ENCODE results near the gene EYA4.

DNA sequence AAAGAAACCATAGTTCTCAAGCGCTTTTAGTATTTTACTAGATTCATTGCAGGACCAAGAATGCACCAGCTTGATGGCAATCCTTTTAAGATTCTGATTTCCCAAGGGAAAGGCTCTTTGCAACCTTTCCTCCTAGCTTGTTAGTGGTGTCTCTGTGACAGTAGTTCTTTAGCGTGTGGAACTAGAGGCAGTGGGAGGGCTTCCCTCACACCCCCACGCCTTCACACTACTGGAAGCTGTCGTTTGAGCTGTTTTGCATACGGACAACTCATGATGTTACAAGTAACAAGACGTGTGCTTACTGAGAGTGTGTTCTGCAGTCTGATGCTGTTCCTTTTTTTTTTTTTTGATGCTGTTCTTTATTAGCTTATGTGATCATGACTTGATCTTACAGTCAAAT lies 34.1 kb downstream of the EYA4 start:
- TF ChIP-seq EP300 (IDR thresholded peaks at IDR 0.05; ENCODE audit: borderline replicate concordance in 1 of 2, low read depth in 1 of 2, low read length in 1 of 2) (no peak), MAX (IDR thresholded peaks at IDR 0.05; ENCODE audit: low read depth) (no peak), TAF1 (IDR thresholded peaks at IDR 0.05; ENCODE audit: borderline replicate concordance, low read depth, low read length) (no peak), EZH2phosphoT487 (IDR thresholded peaks at IDR 0.05; ENCODE audit: borderline replicate concordance, low read depth) (no peak), NFIC (IDR thresholded peaks at IDR 0.05; ENCODE audit: borderline replicate concordance) (no peak), PBX3 (IDR thresholded peaks at IDR 0.05) (no peak), FOXM1 (IDR thresholded peaks at IDR 0.05; ENCODE audit: low read depth) (no peak), FOXJ3 (CRISPR knock-in tag; IDR thresholded peaks at IDR 0.05) (no peak), YY1 (IDR thresholded peaks at IDR 0.05; ENCODE audit: low read depth) (no peak)
- TF ChIP-seq, protein P1, sequence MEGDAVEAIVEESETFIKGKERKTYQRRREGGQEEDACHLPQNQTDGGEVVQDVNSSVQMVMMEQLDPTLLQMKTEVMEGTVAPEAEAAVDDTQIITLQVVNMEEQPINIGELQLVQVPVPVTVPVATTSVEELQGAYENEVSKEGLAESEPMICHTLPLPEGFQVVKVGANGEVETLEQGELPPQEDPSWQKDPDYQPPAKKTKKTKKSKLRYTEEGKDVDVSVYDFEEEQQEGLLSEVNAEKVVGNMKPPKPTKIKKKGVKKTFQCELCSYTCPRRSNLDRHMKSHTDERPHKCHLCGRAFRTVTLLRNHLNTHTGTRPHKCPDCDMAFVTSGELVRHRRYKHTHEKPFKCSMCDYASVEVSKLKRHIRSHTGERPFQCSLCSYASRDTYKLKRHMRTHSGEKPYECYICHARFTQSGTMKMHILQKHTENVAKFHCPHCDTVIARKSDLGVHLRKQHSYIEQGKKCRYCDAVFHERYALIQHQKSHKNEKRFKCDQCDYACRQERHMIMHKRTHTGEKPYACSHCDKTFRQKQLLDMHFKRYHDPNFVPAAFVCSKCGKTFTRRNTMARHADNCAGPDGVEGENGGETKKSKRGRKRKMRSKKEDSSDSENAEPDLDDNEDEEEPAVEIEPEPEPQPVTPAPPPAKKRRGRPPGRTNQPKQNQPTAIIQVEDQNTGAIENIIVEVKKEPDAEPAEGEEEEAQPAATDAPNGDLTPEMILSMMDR (IDR thresholded peaks at IDR 0.05) = no peak
- TF ChIP-seq, protein P2, sequence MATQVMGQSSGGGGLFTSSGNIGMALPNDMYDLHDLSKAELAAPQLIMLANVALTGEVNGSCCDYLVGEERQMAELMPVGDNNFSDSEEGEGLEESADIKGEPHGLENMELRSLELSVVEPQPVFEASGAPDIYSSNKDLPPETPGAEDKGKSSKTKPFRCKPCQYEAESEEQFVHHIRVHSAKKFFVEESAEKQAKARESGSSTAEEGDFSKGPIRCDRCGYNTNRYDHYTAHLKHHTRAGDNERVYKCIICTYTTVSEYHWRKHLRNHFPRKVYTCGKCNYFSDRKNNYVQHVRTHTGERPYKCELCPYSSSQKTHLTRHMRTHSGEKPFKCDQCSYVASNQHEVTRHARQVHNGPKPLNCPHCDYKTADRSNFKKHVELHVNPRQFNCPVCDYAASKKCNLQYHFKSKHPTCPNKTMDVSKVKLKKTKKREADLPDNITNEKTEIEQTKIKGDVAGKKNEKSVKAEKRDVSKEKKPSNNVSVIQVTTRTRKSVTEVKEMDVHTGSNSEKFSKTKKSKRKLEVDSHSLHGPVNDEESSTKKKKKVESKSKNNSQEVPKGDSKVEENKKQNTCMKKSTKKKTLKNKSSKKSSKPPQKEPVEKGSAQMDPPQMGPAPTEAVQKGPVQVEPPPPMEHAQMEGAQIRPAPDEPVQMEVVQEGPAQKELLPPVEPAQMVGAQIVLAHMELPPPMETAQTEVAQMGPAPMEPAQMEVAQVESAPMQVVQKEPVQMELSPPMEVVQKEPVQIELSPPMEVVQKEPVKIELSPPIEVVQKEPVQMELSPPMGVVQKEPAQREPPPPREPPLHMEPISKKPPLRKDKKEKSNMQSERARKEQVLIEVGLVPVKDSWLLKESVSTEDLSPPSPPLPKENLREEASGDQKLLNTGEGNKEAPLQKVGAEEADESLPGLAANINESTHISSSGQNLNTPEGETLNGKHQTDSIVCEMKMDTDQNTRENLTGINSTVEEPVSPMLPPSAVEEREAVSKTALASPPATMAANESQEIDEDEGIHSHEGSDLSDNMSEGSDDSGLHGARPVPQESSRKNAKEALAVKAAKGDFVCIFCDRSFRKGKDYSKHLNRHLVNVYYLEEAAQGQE (IDR thresholded peaks at IDR 0.05; ENCODE audit: low read depth, low read length) = no peak
- TF ChIP-seq, protein P3, sequence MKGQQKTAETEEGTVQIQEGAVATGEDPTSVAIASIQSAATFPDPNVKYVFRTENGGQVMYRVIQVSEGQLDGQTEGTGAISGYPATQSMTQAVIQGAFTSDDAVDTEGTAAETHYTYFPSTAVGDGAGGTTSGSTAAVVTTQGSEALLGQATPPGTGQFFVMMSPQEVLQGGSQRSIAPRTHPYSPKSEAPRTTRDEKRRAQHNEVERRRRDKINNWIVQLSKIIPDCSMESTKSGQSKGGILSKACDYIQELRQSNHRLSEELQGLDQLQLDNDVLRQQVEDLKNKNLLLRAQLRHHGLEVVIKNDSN (IDR thresholded peaks at IDR 0.05; ENCODE audit: borderline replicate concordance, low read depth) = no peak
- TF ChIP-seq, protein P4, sequence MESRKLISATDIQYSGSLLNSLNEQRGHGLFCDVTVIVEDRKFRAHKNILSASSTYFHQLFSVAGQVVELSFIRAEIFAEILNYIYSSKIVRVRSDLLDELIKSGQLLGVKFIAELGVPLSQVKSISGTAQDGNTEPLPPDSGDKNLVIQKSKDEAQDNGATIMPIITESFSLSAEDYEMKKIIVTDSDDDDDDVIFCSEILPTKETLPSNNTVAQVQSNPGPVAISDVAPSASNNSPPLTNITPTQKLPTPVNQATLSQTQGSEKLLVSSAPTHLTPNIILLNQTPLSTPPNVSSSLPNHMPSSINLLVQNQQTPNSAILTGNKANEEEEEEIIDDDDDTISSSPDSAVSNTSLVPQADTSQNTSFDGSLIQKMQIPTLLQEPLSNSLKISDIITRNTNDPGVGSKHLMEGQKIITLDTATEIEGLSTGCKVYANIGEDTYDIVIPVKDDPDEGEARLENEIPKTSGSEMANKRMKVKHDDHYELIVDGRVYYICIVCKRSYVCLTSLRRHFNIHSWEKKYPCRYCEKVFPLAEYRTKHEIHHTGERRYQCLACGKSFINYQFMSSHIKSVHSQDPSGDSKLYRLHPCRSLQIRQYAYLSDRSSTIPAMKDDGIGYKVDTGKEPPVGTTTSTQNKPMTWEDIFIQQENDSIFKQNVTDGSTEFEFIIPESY (IDR thresholded peaks at IDR 0.05; ENCODE audit: borderline replicate concordance, low read depth) = no peak
